Lung (tissue), 12 donors: ENCODE measurements around the gene CDS2. TPM values are rescaled to one million over a fixed set of nuclear protein-coding genes. Genes with fewer than 3 reads are reported as not detected.

ENCODE experiments used
- ATAC-seq: fragments of 200-7000 bp; cut with Tn5 transposase; one replicate; pipeline ENCODE4 v1.9.1; 2020; ENCODE audit warnings: moderate number of reproducible peaks; ENCODE audit not compliant: insufficient read depth, low FRiP score
- DNase-seq, 3 donors: peaks; one replicate each; pipeline ENCODE4 v3.0.0-alpha.2; 2013 to 2017
- H3K27ac ChIP-seq, 2 donors: one replicate each; pipeline ENCODE4 v1.5.1; 2013; ENCODE audit warnings: mild to moderate bottlenecking in 2 of 2, moderate library complexity in 2 of 2, control low read depth in 1 of 2, inconsistent platforms in 1 of 2, low read depth in 1 of 2, low read length in 1 of 2
- H3K27me3 ChIP-seq, 3 donors: one replicate each; pipeline ENCODE4 v1.5.1; 2013; ENCODE audit warnings: low read length in 2 of 3; ENCODE audit not compliant: control insufficient read depth in 3 of 3, insufficient read depth in 3 of 3
- H3K36me3 ChIP-seq, 4 donors: one replicate each; pipeline ENCODE4 v1.5.1; 2013; ENCODE audit warnings: low read length in 4 of 4, mild to moderate bottlenecking in 1 of 4, moderate library complexity in 1 of 4; ENCODE audit not compliant: control insufficient read depth in 4 of 4, insufficient read depth in 4 of 4
- H3K4me1 ChIP-seq, 5 donors: one replicate each; pipeline ENCODE4 v1.5.1; 2013; ENCODE audit warnings: low read length in 5 of 5, mild to moderate bottlenecking in 2 of 5, moderate library complexity in 1 of 5; ENCODE audit not compliant: control insufficient read depth in 5 of 5, insufficient read depth in 5 of 5
- H3K4me3 ChIP-seq: one replicate; pipeline ENCODE4 v1.5.1; 2013; ENCODE audit warnings: mild to moderate bottlenecking, control low read depth, moderate library complexity
- H3K9ac ChIP-seq, 2 donors: one replicate each; pipeline ENCODE4 v1.5.1; 2013; ENCODE audit warnings: low read length in 2 of 2, control low read depth in 1 of 2; ENCODE audit not compliant: insufficient read depth in 1 of 2
- H3K9me3 ChIP-seq, 4 donors: one replicate each; pipeline ENCODE4 v1.5.1; 2013; ENCODE audit warnings: low read length in 3 of 4, mild to moderate bottlenecking in 1 of 4, moderate library complexity in 1 of 4; ENCODE audit not compliant: control insufficient read depth in 4 of 4, insufficient read depth in 3 of 4
- WGBS, 2 donors: extraction: QIAGEN DNeasy Blood & Tissue Kit; methylation state at CpG; one replicate each; pipeline ENCODE4 v1.1.7; 2013; 5-methylcytosine and 5-hydroxymethylcytosine counted together
- polyA plus RNA-seq, 2 donors: library from polyadenylated mRNA; stranded (reverse); fragments of 200-250 nt; gene quantifications; one replicate each; pipeline ENCODE4 v1.2.1, GENCODE V29; 2013
- total RNA-seq, 2 donors: library from RNA; depleted of rRNA in 1 of 2; stranded (reverse); fragments of >200 nt in 1 of 2; gene quantifications; one replicate each; pipeline ENCODE4 v1.2.1, GENCODE V29; 2014 to 2021
- TF ChIP-seq, protein P1 (sequence below): IDR thresholded peaks from 2 replicates; pipeline ENCODE4 v1.5.1; 2012; ENCODE audit warnings: mild to moderate bottlenecking; ENCODE audit errors: control extremely low read depth, extremely low read depth
- donor health status: control.
- donor health status: control.
- donor health status: Bipolar disorder and iron deficiency.
- donor health status: healthy.
- donor health status: DM: yes; HTN: yes; CAD: no.

The CDS2 gene
- total and polyA plus RNA-seq, 4 donors = 15.7 to 50.8 (median 37.0) TPM

- ATAC-seq (no peak), DNase-seq (no peak)
- WGBS, 2 donors = 86 to 90% methylated on average over 10 of the region's 10 CpGs
- Histone ChIP-seq H3K4me3 (no peak overlapping the region), H3K4me1 (no peaks in the 10 kb centered on the region), H3K36me3 (peaks cover 0 to 24% (median 13%) of the 10 kb centered on the region in 4 donors), H3K27me3 (no peaks in the 10 kb centered on the region), H3K27ac (no peak overlapping the region), H3K9ac (no peak overlapping the region), H3K9me3 (peaks cover 0 to 2% (median 0%) of the 10 kb centered on the region in 4 donors)
- TF ChIP-seq, protein P1, sequence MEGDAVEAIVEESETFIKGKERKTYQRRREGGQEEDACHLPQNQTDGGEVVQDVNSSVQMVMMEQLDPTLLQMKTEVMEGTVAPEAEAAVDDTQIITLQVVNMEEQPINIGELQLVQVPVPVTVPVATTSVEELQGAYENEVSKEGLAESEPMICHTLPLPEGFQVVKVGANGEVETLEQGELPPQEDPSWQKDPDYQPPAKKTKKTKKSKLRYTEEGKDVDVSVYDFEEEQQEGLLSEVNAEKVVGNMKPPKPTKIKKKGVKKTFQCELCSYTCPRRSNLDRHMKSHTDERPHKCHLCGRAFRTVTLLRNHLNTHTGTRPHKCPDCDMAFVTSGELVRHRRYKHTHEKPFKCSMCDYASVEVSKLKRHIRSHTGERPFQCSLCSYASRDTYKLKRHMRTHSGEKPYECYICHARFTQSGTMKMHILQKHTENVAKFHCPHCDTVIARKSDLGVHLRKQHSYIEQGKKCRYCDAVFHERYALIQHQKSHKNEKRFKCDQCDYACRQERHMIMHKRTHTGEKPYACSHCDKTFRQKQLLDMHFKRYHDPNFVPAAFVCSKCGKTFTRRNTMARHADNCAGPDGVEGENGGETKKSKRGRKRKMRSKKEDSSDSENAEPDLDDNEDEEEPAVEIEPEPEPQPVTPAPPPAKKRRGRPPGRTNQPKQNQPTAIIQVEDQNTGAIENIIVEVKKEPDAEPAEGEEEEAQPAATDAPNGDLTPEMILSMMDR = no peak
These were observed 71.2 kb downstream of the CDS2 start for GRCh38 chr20:5197847-5198650.

DNA sequence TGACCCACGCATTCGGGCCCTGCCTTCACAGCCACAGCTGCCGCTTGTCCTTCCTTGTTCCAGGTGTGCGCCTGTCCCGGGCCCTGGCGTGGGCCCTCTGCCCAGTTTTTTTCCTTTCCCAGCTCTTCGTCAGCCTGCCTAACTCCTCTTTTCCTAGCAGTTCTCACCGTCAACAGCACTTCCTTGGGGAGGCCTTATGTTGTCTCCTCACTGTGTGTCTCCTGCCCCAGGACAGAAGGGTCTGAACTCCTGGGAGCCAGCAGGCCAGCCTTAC lies 71.8 kb downstream of the CDS2 start:
- 94 to 95% methylated on average over 8 of the region's 8 CpGs for WGBS, 2 donors
- Histone ChIP-seq H3K4me3 (no peak overlapping the region), H3K9ac (no peak overlapping the region), H3K36me3 (peaks cover 0 to 19% (median 12%) of the 10 kb centered on the region in 4 donors), H3K9me3 (peaks cover 0 to 2% (median 0%) of the 10 kb centered on the region in 4 donors), H3K27me3 (no peaks in the 10 kb centered on the region), H3K4me1 (no peaks in the 10 kb centered on the region), H3K27ac (no peak overlapping the region)
- TF ChIP-seq, protein P1 = no peak
- ATAC-seq (no peak), DNase-seq (no peak)

DNA sequence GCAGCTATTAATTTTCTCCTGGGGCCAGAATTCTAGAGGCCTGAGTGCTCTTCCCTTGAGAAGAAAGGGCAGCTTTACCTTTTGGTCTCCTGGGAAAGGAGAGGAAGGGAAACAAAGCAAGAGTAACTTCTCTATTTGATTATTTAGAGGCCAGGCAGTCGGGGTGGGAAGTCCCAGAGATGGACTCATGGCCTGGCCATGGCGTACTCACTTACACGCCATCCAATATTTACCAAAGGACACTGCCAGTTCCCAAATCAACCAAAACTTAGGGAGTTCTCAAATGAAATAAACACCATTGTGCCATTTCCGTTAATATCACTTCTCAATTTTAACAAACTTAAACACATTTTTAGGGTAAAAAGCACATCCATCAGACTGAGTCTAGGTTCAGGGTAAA lies 76.6 kb downstream of the CDS2 start:
- H3K27ac ChIP-seq = no peak overlapping the region
- TF ChIP-seq, protein P1 = no peak
- H3K9ac ChIP-seq = no peak overlapping the region
- H3K9me3 ChIP-seq = peaks cover 0 to 2% (median 0%) of the 10 kb centered on the region in 4 donors
- no peak for ATAC-seq
- H3K4me1 ChIP-seq = no peaks in the 10 kb centered on the region
- H3K27me3 ChIP-seq = no peaks in the 10 kb centered on the region
- DNase-seq = no peak
- H3K4me3 ChIP-seq = no peak overlapping the region
- H3K36me3 ChIP-seq = peaks cover 0 to 4% (median 3%) of the 10 kb centered on the region in 4 donors
- WGBS, 2 donors = 84 to 91% methylated on average over 4 of the region's 4 CpGs
